RWPE2 (cell line): ENCODE results near the gene TMEM121.

Source experiments
- ATAC-seq: fragments of 200-7000 bp; cut with Tn5 transposase; 3 replicates; pipeline ENCODE4 v1.9.1; 2021; ENCODE audit warnings: low read depth
- DNase-seq: peaks from one replicate; pipeline ENCODE4 v3.0.0-alpha.2; 2020; ENCODE audit warnings: low spot score
- H3K27ac ChIP-seq: fragments of 450-650 bp; 2 replicates; pipeline ENCODE4 v1.5.1; 2017; ENCODE audit warnings: mild to moderate bottlenecking; ENCODE audit not compliant: poor library complexity, severe bottlenecking
- H3K27me3 ChIP-seq: fragments of 250-450 bp; sonication (Bioruptor Pico); 2 replicates; pipeline ENCODE4 v1.5.1; 2021; ENCODE audit warnings: mild to moderate bottlenecking, moderate library complexity; ENCODE audit not compliant: insufficient read depth, poor library complexity, severe bottlenecking
- H3K36me3 ChIP-seq: fragments of 250-450 bp; sonication (Bioruptor Pico); 2 replicates; pipeline ENCODE4 v1.5.1; 2020; ENCODE audit warnings: low read depth, mild to moderate bottlenecking, moderate library complexity
- H3K4me1 ChIP-seq: fragments of 250-450 bp; sonication (Bioruptor Pico); 2 replicates; pipeline ENCODE4 v1.5.1; 2021; ENCODE audit warnings: mild to moderate bottlenecking, moderate library complexity; ENCODE audit not compliant: insufficient read depth, poor library complexity, severe bottlenecking
- H3K4me3 ChIP-seq: fragments of 250-450 bp; sonication (Bioruptor Pico); 2 replicates; pipeline ENCODE4 v1.5.1; 2021; ENCODE audit warnings: mild to moderate bottlenecking, moderate library complexity; ENCODE audit not compliant: severe bottlenecking
- H3K9me3 ChIP-seq: fragments of 250-450 bp; sonication (Bioruptor Pico); 2 replicates; pipeline ENCODE4 v1.5.1; 2021; ENCODE audit warnings: mild to moderate bottlenecking, moderate library complexity; ENCODE audit not compliant: severe bottlenecking
- CTCF ChIP-seq: fragments of 450-650 bp; IDR thresholded peaks from one replicate; pipeline ENCODE4 v1.5.1; 2017; ENCODE audit warnings: mild to moderate bottlenecking, moderate library complexity; ENCODE audit not compliant: poor library complexity, severe bottlenecking

TMEM121 gene

DNA sequence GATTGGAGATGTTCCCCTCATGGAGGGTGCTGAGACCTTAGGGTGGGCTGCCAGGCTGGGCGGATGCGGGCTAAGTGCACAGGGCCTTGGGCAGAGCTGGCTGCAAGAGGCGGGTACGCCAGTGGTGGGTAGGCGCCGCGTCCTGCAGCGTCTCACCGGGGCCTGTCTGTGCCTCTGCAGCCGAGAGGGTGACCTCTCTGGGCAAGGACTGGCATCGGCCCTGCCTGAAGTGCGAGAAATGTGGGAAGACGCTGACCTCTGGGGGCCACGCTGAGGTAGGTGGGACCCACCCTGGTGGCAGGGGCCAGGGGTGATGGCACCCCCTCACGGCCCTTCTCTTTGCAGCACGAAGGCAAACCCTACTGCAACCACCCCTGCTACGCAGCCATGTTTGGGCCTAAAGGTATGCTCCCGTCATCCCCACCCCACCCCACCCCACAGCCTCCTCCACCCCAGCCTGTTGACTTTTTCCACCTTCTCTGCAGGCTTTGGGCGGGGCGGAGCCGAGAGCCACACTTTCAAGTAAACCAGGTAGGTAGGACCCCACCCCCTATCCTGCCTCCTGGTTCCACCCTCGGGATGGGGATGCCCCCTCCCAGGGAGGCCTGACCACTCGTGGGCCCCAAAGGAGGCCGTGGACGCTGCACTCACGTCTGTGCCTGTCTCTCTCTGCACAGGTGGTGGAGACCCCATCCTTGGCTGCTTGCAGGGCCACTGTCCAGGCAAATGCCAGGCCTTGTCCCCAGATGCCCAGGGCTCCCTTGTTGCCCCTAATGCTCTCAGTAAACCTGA is 38.2 kb upstream of the TMEM121 start:
- H3K4me3 ChIP-seq, result peak overlapping the region; percentile 24
- ATAC-seq (no peak), DNase-seq (no peak)
- peak overlapping the region; percentile 86 for H3K27ac ChIP-seq
- TF ChIP-seq CTCF, result peak; percentile 15
- no peaks in the 10 kb centered on the region for H3K27me3 ChIP-seq
- H3K4me1 ChIP-seq, result peaks cover 12% of the 10 kb centered on the region
- H3K36me3 ChIP-seq, result peaks cover 11% of the 10 kb centered on the region
- H3K9me3 ChIP-seq, result no peaks in the 10 kb centered on the region

GRCh38 chr14:105488781-105489541 is 37.4 kb upstream of the TMEM121 start:
- H3K4me3 ChIP-seq, result no peak overlapping the region
- TF ChIP-seq CTCF, result no peak
- DNase-seq (no peak), ATAC-seq (no peak)
- H3K9me3 ChIP-seq, result no peaks in the 10 kb centered on the region
- H3K27me3 ChIP-seq, result no peaks in the 10 kb centered on the region
- peak overlapping the region; percentile 86 for H3K27ac ChIP-seq
- H3K4me1 ChIP-seq, result peaks cover 5% of the 10 kb centered on the region
- H3K36me3 ChIP-seq, result peaks cover 11% of the 10 kb centered on the region

DNA sequence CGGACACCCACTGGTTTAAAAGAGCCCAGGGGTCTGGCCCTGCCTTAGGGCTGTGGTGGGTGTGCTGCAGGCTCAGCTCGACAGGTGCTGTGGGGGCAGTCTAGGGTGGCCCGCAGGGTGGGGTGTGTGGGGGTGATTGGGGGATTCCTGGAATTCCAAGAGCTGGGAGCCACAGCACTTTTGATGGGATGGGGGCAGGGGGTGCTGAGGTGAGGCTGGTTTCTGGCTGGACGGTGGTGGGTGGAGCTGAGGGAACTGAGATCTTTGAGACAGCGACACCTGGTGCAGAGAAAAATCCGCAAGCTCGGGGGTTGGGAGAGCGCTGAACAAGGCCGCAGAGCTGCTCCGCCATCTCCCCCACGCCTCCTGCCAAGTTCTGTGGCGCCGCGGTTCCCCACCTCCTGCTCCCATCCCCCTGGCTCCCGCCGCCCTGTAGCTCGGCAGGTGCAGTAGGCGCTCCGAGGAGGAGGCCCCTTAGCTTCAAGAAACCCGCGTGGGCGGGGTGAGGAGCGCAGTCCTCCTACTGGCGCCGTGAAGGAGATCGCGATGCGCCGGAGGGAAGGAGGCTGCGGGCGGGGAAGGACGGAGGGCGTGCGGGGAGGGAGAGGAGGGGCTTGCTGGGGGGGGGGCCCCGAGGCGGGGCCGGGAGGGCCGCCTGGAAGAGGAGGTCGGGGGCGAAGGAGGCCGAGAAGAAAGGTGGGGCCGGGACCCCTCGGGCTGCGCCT is 36.7 kb upstream of the TMEM121 start:
- peak; percentile 2 for TF ChIP-seq CTCF
- peak overlapping the region; percentile 48 for H3K4me3 ChIP-seq
- H3K4me1 ChIP-seq, result peaks cover 5% of the 10 kb centered on the region
- peaks cover 11% of the 10 kb centered on the region for H3K36me3 ChIP-seq
- H3K9me3 ChIP-seq, result no peaks in the 10 kb centered on the region
- peak overlapping the region; percentile 86 for H3K27ac ChIP-seq
- DNase-seq (no peak), ATAC-seq (peak; percentile 35)
- H3K27me3 ChIP-seq, result no peaks in the 10 kb centered on the region

- Histone ChIP-seq H3K27me3 (no peaks in the 10 kb centered on the region), H3K9me3 (no peaks in the 10 kb centered on the region), H3K4me1 (peaks cover 5% of the 10 kb centered on the region), H3K36me3 (peaks cover 11% of the 10 kb centered on the region), H3K27ac (peak overlapping the region; percentile 86), H3K4me3 (peak overlapping the region; percentile 48)
- no peak for DNase-seq
- no peak for ATAC-seq
- TF ChIP-seq CTCF, result no peak
These were observed 36.2 kb upstream of the TMEM121 start for GRCh38 chr14:105490267-105490571.
